SK-N-MC (cell line): Measurements from ENCODE around the gene GOLGA8R.
"Not testable (repeated sequence)": the region's sequence is repeated elsewhere in the genome, so short reads cannot be mapped to it uniquely, and the experiment has no call there.

Experiments used
- EZH2 ChIP-seq: fragments of 200-600 bp; sonication (generic); IDR thresholded peaks from one replicate; pipeline ENCODE4 v1.6.1; 2017; ENCODE audit warnings: antibody characterized with exemption
- FOXP2 ChIP-seq: optimal IDR thresholded peaks from 2 replicates; pipeline ENCODE3; 2011; ENCODE audit warnings: mild to moderate bottlenecking, moderate library complexity; ENCODE audit not compliant: insufficient read depth; ENCODE audit errors: extremely low read length, control extremely low read depth
- POLR2AphosphoS5 ChIP-seq: IDR thresholded peaks from 2 replicates; pipeline ENCODE4 v1.6.1; 2012; ENCODE audit warnings: mild to moderate bottlenecking, low read depth, low read length, borderline replicate concordance

- not testable (repeated sequence) for TF ChIP-seq EZH2, POLR2AphosphoS5, FOXP2
Measured at GRCh38 chr15:30392766-30393663, 21.0 kb downstream of the GOLGA8R start, which contains the start of gene CHRFAM7A.
